Measurements from ENCODE around the gene USP17L21.
"Not testable (repeated sequence)": the region's sequence is repeated elsewhere in the genome, so short reads cannot be mapped to it uniquely, and the experiment has no call there.

DNA sequence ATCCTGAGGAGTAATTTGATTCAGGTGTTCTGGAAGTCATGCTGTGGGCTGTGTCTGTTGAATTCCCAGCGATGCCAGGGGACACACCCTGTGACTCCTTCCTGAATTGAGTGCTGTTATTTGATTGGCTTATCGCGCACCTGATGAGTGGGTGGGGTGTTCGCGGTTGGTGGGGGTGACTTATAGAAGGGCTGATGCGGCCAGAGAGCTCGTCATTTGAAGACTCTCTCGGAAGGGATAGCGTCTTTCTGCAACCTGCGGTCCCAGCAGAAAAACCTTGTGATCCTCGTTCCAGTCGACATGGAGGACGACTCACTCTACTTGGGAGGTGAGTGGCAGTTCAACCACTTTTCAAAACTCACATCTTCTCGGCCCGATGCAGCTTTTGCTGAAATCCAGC, 4.8 kb upstream of the USP17L21 start, which contains the start of gene USP17L20:
- not testable (repeated sequence) for TF ChIP-seq TAF1, POLR2AphosphoS5 (IDR thresholded peaks at IDR 0.05; ENCODE audit: low read depth, low read length)

Data from GM12891 (cell line).